Measurements from ENCODE around the gene VRK2. TPM values are rescaled to one million over a fixed set of nuclear protein-coding genes. Genes with fewer than 3 reads are reported as not detected.

The VRK2 gene
- total and polyA plus RNA-seq, 2 experiments from 2014 or later: 19.0 to 22.5 TPM

DNA sequence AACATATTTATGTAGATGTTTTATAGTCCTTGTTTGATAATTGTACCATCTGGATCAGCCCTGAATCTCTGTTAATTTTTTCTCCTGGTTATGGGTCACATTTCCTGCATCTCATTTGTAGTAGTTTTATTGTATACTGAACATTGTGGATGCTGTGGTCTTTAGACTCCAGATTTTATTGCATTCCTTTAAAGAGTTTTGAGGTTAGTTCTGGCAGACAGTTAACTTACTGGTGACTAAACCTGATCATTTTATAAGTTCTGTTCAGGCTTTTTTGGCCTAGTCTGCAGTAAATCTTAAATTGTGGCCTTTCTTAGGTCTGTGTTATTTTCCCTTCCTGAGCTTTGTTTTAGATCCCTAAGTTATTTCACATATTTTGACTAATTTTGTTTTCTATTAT, 110.2 kb downstream of the VRK2 start:
- no peak overlapping the region for H3K27ac Mint-ChIP-seq
- Histone ChIP-seq H3K4me1 (ENCODE audit: insufficient read depth) (no peaks in the 10 kb centered on the region), H3K27ac (ENCODE audit: low read depth) (no peak overlapping the region), H3K79me2 (replicated peaks; ENCODE audit: insufficient read depth) (no peaks in the 10 kb centered on the region), H3K4me3 (no peak overlapping the region), H3K27me3 (ENCODE audit: insufficient read depth) (no peaks in the 10 kb centered on the region), H2AFZ (no peak overlapping the region), H3F3A (replicated peaks; ENCODE audit: low read depth) (no peaks in the 10 kb centered on the region), H3K4me2 (no peak overlapping the region), H3K9me2 (ENCODE audit: insufficient read depth) (no peaks in the 10 kb centered on the region), H4K20me1 (replicated peaks; ENCODE audit: insufficient read depth) (no peaks in the 10 kb centered on the region), H3K36me3 (ENCODE audit: insufficient read depth) (peaks cover 18% of the 10 kb centered on the region; the same call in 1 of the 2 replicates)
- TF ChIP-seq NANOG (IDR thresholded peaks at IDR 0.05; ENCODE audit: borderline replicate concordance): no peak
- no peak overlapping the region for H3K4me3 Mint-ChIP-seq
- DNase-seq (ENCODE audit: low spot score) (no peak), ATAC-seq (no peak)
- no peaks in the 10 kb centered on the region for H3K9me3 Mint-ChIP-seq
- peaks cover 25% of the 10 kb centered on the region; the same call in 2 of the 3 replicates for H3K36me3 Mint-ChIP-seq (ENCODE audit: low read depth)
- peaks cover 5% of the 10 kb centered on the region for H3K27me3 Mint-ChIP-seq (ENCODE audit: insufficient read depth, low read depth, poor library complexity)
- H3K4me1 Mint-ChIP-seq: peaks cover 4% of the 10 kb centered on the region; the same call in 1 of the 3 replicates

GRCh38 chr2:58157754-58158153, 111.1 kb downstream of the VRK2 start:
- Histone ChIP-seq H3K9me2 (ENCODE audit: insufficient read depth) (no peaks in the 10 kb centered on the region), H3K79me2 (replicated peaks; ENCODE audit: insufficient read depth) (no peaks in the 10 kb centered on the region), H3F3A (replicated peaks; ENCODE audit: low read depth) (no peaks in the 10 kb centered on the region), H2AFZ (no peak overlapping the region), H3K4me2 (no peak overlapping the region), H3K36me3 (ENCODE audit: insufficient read depth) (peaks cover 21% of the 10 kb centered on the region; the same call in 1 of the 2 replicates), H3K27me3 (ENCODE audit: insufficient read depth) (no peaks in the 10 kb centered on the region), H3K4me1 (ENCODE audit: insufficient read depth) (no peaks in the 10 kb centered on the region), H3K4me3 (no peak overlapping the region), H3K27ac (ENCODE audit: low read depth) (no peak overlapping the region), H4K20me1 (replicated peaks; ENCODE audit: insufficient read depth) (no peaks in the 10 kb centered on the region)
- Mint-ChIP-seq H3K27me3 (ENCODE audit: insufficient read depth, low read depth, poor library complexity) (peaks cover 5% of the 10 kb centered on the region), H3K4me1 (peaks cover 4% of the 10 kb centered on the region; the same call in 1 of the 3 replicates), H3K9me3 (no peaks in the 10 kb centered on the region), H3K36me3 (ENCODE audit: low read depth) (peaks cover 34% of the 10 kb centered on the region; the same call in 2 of the 3 replicates), H3K4me3 (no peak overlapping the region), H3K27ac (no peak overlapping the region)
- TF ChIP-seq CTCF (conservative IDR thresholded peaks at IDR 0.05; ENCODE audit: low read depth in 2 of 2): no peak
- no peak for TF ChIP-seq ZNF114 (CRISPR knock-in tag; IDR thresholded peaks at IDR 0.05)
- TF ChIP-seq CREB1 (CRISPR knock-in tag; IDR thresholded peaks at IDR 0.05; ENCODE audit: low read depth): no peak
- TF ChIP-seq EZH2 (IDR thresholded peaks at IDR 0.05; ENCODE audit: low read depth, unreplicated experiment): no peak
- TF ChIP-seq, protein P1, sequence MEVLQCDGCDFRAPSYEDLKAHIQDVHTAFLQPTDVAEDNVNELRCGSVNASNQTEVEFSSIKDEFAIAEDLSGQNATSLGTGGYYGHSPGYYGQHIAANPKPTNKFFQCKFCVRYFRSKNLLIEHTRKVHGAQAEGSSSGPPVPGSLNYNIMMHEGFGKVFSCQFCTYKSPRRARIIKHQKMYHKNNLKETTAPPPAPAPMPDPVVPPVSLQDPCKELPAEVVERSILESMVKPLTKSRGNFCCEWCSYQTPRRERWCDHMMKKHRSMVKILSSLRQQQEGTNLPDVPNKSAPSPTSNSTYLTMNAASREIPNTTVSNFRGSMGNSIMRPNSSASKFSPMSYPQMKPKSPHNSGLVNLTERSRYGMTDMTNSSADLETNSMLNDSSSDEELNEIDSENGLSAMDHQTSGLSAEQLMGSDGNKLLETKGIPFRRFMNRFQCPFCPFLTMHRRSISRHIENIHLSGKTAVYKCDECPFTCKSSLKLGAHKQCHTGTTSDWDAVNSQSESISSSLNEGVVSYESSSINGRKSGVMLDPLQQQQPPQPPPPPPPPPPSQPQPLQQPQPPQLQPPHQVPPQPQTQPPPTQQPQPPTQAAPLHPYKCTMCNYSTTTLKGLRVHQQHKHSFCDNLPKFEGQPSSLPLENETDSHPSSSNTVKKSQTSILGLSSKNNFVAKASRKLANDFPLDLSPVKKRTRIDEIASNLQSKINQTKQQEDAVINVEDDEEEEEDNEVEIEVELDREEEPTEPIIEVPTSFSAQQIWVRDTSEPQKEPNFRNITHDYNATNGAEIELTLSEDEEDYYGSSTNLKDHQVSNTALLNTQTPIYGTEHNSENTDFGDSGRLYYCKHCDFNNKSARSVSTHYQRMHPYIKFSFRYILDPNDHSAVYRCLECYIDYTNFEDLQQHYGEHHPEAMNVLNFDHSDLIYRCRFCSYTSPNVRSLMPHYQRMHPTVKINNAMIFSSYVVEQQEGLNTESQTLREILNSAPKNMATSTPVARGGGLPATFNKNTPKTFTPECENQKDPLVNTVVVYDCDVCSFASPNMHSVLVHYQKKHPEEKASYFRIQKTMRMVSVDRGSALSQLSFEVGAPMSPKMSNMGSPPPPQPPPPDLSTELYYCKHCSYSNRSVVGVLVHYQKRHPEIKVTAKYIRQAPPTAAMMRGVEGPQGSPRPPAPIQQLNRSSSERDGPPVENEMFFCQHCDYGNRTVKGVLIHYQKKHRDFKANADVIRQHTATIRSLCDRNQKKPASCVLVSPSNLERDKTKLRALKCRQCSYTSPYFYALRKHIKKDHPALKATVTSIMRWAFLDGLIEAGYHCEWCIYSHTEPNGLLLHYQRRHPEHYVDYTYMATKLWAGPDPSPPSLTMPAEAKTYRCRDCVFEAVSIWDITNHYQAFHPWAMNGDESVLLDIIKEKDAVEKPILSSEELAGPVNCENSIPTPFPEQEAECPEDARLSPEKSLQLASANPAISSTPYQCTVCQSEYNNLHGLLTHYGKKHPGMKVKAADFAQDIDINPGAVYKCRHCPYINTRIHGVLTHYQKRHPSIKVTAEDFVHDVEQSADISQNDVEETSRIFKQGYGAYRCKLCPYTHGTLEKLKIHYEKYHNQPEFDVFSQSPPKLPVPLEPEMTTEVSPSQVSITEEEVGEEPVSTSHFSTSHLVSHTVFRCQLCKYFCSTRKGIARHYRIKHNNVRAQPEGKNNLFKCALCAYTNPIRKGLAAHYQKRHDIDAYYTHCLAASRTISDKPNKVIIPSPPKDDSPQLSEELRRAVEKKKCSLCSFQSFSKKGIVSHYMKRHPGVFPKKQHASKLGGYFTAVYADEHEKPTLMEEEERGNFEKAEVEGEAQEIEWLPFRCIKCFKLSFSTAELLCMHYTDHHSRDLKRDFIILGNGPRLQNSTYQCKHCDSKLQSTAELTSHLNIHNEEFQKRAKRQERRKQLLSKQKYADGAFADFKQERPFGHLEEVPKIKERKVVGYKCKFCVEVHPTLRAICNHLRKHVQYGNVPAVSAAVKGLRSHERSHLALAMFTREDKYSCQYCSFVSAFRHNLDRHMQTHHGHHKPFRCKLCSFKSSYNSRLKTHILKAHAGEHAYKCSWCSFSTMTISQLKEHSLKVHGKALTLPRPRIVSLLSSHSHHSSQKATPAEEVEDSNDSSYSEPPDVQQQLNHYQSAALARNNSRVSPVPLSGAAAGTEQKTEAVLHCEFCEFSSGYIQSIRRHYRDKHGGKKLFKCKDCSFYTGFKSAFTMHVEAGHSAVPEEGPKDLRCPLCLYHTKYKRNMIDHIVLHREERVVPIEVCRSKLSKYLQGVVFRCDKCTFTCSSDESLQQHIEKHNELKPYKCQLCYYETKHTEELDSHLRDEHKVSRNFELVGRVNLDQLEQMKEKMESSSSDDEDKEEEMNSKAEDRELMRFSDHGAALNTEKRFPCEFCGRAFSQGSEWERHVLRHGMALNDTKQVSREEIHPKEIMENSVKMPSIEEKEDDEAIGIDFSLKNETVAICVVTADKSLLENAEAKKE (CRISPR knock-in tag; IDR thresholded peaks at IDR 0.05): no peak
- TF ChIP-seq EZH2phosphoT487 (IDR thresholded peaks at IDR 0.05; ENCODE audit: unreplicated experiment): no peak
- TF ChIP-seq, protein P2, sequence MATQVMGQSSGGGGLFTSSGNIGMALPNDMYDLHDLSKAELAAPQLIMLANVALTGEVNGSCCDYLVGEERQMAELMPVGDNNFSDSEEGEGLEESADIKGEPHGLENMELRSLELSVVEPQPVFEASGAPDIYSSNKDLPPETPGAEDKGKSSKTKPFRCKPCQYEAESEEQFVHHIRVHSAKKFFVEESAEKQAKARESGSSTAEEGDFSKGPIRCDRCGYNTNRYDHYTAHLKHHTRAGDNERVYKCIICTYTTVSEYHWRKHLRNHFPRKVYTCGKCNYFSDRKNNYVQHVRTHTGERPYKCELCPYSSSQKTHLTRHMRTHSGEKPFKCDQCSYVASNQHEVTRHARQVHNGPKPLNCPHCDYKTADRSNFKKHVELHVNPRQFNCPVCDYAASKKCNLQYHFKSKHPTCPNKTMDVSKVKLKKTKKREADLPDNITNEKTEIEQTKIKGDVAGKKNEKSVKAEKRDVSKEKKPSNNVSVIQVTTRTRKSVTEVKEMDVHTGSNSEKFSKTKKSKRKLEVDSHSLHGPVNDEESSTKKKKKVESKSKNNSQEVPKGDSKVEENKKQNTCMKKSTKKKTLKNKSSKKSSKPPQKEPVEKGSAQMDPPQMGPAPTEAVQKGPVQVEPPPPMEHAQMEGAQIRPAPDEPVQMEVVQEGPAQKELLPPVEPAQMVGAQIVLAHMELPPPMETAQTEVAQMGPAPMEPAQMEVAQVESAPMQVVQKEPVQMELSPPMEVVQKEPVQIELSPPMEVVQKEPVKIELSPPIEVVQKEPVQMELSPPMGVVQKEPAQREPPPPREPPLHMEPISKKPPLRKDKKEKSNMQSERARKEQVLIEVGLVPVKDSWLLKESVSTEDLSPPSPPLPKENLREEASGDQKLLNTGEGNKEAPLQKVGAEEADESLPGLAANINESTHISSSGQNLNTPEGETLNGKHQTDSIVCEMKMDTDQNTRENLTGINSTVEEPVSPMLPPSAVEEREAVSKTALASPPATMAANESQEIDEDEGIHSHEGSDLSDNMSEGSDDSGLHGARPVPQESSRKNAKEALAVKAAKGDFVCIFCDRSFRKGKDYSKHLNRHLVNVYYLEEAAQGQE (IDR thresholded peaks at IDR 0.05; ENCODE audit: unreplicated experiment): no peak
- DNase-seq (ENCODE audit: low spot score) (no peak), ATAC-seq (no peak)

Data from GM23338 (cell line).